ENCODE results near the gene GRAMD1A.
A peak's percentile ranks its signal among the peaks of the same experiment; 100 is the strongest.

Gene GRAMD1A

GRCh38 chr19:35029737-35030256 lies 29.7 kb downstream of the GRAMD1A start:
- TF ChIP-seq Cebpa-rat (IDR thresholded peaks at IDR 0.05): no peak
- Histone ChIP-seq H3K9ac (peak overlapping the region; percentile 65 to 82 (median 80); a peak in 21 of 22 replicates), H4K20me1 (peaks cover 0 to 49% (median 21%) of the 10 kb centered on the region in 11 experiments; a peak in 15 of 22 replicates), H3K27me3 (peaks cover 0 to 52% (median 42%) of the 10 kb centered on the region in 11 experiments; a peak in 18 of 22 replicates), H3K4me2 (peak overlapping the region; percentile 93 to 99 (median 95)), H3K4me3 (peak overlapping the region; percentile 71 to 90 (median 80)), H3K4me1 (peaks cover 27 to 49% (median 42%) of the 10 kb centered on the region in 10 experiments), H3K36me3 (peaks cover 37 to 58% (median 41%) of the 10 kb centered on the region in 11 experiments), H3K9me3 (replicated peaks in 1 of 11) (no peaks in the 10 kb centered on the region), H3K27ac (peak overlapping the region in 6 of 11 experiments; percentile 20 to 75 (median 62); a peak in 8 of 22 replicates)

GRCh38 chr19:35030257-35031071 lies 30.3 kb downstream of the GRAMD1A start, which contains the start of gene SCN1B:
SCN1B (plus strand) TSS chr19:35030470; CDS start chr19:35030821, 351 bp downstream.
- Histone ChIP-seq H3K4me1 (peaks cover 33 to 56% (median 48%) of the 10 kb centered on the region in 10 experiments), H3K27me3 (peaks cover 0 to 52% (median 42%) of the 10 kb centered on the region in 11 experiments; a peak in 18 of 22 replicates), H3K4me3 (peak within 1 kb of the TSS; percentile 71 to 90 (median 80)), H3K9me3 (replicated peaks in 1 of 11) (no peaks in the 10 kb centered on the region), H4K20me1 (peaks cover 0 to 42% (median 21%) of the 10 kb centered on the region in 11 experiments; a peak in 15 of 22 replicates), H3K4me2 (peak within 1 kb of the TSS; percentile 93 to 99 (median 95)), H3K27ac (peak within 1 kb of the TSS; percentile 35 to 75 (median 59); a peak in 18 of 22 replicates), H3K36me3 (peaks cover 30 to 58% (median 34%) of the 10 kb centered on the region in 11 experiments), H3K9ac (peak within 1 kb of the TSS; percentile 65 to 82 (median 80))
- TF ChIP-seq Cebpa-rat (IDR thresholded peaks at IDR 0.05): no peak

GRCh38 chr19:35031072-35031881 lies 31.2 kb downstream of the GRAMD1A start:
- Histone ChIP-seq H3K4me1 (peaks cover 40 to 64% (median 54%) of the 10 kb centered on the region in 10 experiments), H3K36me3 (peaks cover 22 to 58% (median 26%) of the 10 kb centered on the region in 11 experiments), H3K27ac (peak overlapping the region in 6 of 11 experiments; percentile 43 to 75 (median 68); a peak in 8 of 22 replicates), H3K9me3 (replicated peaks in 1 of 11) (no peaks in the 10 kb centered on the region), H3K9ac (peak overlapping the region; percentile 65 to 82 (median 80); a peak in 19 of 22 replicates), H3K27me3 (peaks cover 0 to 52% (median 42%) of the 10 kb centered on the region in 11 experiments; a peak in 18 of 22 replicates), H4K20me1 (peaks cover 0 to 34% (median 20%) of the 10 kb centered on the region in 11 experiments; a peak in 15 of 22 replicates), H3K4me2 (peak overlapping the region; percentile 93 to 99 (median 95)), H3K4me3 (peak overlapping the region; percentile 71 to 90 (median 80))
- no peak for TF ChIP-seq Cebpa-rat (IDR thresholded peaks at IDR 0.05)

- H3K27me3 ChIP-seq: peaks cover 0 to 52% (median 42%) of the 10 kb centered on the region in 11 experiments; a peak in 18 of 22 replicates
- no peak for TF ChIP-seq Cebpa-rat (IDR thresholded peaks at IDR 0.05)
Observed at GRCh38 chr19:35032356-35032865, 32.3 kb downstream of the GRAMD1A start.

GRCh38 chr19:35033067-35034004 lies 33.2 kb downstream of the GRAMD1A start:
- Histone ChIP-seq H3K27me3 (peaks cover 0 to 49% (median 41%) of the 10 kb centered on the region in 11 experiments; a peak in 18 of 22 replicates), H3K9ac (peak overlapping the region in 7 of 11 experiments; percentile 2 to 54 (median 43); a peak in 8 of 22 replicates), H3K4me2 (peak overlapping the region; percentile 75 to 97 (median 91)), H3K36me3 (peaks cover 1 to 49% (median 5%) of the 10 kb centered on the region in 11 experiments; a peak in 21 of 22 replicates), H3K4me1 (peaks cover 60 to 83% (median 74%) of the 10 kb centered on the region in 10 experiments), H3K4me3 (peak overlapping the region in 2 of 10 experiments; percentile 11 to 41; a peak in 3 of 20 replicates), H4K20me1 (peaks cover 0 to 14% (median 2%) of the 10 kb centered on the region in 11 experiments; a peak in 12 of 22 replicates), H3K27ac (peak overlapping the region in 4 of 11 experiments; percentile 32 to 67 (median 60); a peak in 8 of 22 replicates), H3K9me3 (replicated peaks in 1 of 11) (no peaks in the 10 kb centered on the region)
- no peak for TF ChIP-seq Cebpa-rat (IDR thresholded peaks at IDR 0.05)

More at GRCh38 chr19:35032356-35032865, 32.3 kb downstream of the GRAMD1A start:
- H3K9ac ChIP-seq: peak overlapping the region in 1 of 11 experiments; percentile 13; a peak in 1 of 22 replicates
- H3K9me3 ChIP-seq (replicated peaks in 1 of 11): no peaks in the 10 kb centered on the region
- H3K4me1 ChIP-seq: peaks cover 50 to 75% (median 66%) of the 10 kb centered on the region in 10 experiments
- H3K36me3 ChIP-seq: peaks cover 10 to 58% (median 14%) of the 10 kb centered on the region in 11 experiments
- H3K27ac ChIP-seq: no peak overlapping the region
- H4K20me1 ChIP-seq: peaks cover 0 to 23% (median 9%) of the 10 kb centered on the region in 11 experiments; a peak in 12 of 22 replicates
- H3K4me3 ChIP-seq: 0 out of 20 replicates have a peak overlapping the region, but pooled peaks of 1 of the 10 experiments have one; percentile 85
- H3K4me2 ChIP-seq: peak overlapping the region in 9 of 11 experiments; percentile 75 to 97 (median 93); a peak in 16 of 22 replicates

- Histone ChIP-seq H3K4me1 (peaks cover 67 to 90% (median 82%) of the 10 kb centered on the region in 10 experiments), H3K9me3 (replicated peaks in 1 of 11) (no peaks in the 10 kb centered on the region), H3K27me3 (peaks cover 0 to 41% (median 35%) of the 10 kb centered on the region in 11 experiments; a peak in 18 of 22 replicates), H3K27ac (peak overlapping the region in 7 of 11 experiments; percentile 18 to 70 (median 53); a peak in 12 of 22 replicates), H4K20me1 (peaks cover 0 to 11% (median 0%) of the 10 kb centered on the region in 11 experiments; a peak in 8 of 22 replicates), H3K36me3 (peaks cover 0 to 46% (median 0%) of the 10 kb centered on the region in 11 experiments; a peak in 10 of 22 replicates), H3K4me2 (peak overlapping the region; percentile 75 to 97 (median 91)), H3K4me3 (peak overlapping the region in 3 of 10 experiments; percentile 11 to 41 (median 21); a peak in 3 of 20 replicates), H3K9ac (peak overlapping the region in 8 of 11 experiments; percentile 2 to 54 (median 34); a peak in 10 of 22 replicates)
- TF ChIP-seq Cebpa-rat (IDR thresholded peaks at IDR 0.05): no peak
Observed at GRCh38 chr19:35034005-35034502, 33.9 kb downstream of the GRAMD1A start.

Data from BLaER1 treated with 17β-estradiol and CSF1 and Interleukin-3, amounts not matched to agents 10 nM and 100 nM (cell line).